Measurements from ENCODE around the gene SYT13.

DNA sequence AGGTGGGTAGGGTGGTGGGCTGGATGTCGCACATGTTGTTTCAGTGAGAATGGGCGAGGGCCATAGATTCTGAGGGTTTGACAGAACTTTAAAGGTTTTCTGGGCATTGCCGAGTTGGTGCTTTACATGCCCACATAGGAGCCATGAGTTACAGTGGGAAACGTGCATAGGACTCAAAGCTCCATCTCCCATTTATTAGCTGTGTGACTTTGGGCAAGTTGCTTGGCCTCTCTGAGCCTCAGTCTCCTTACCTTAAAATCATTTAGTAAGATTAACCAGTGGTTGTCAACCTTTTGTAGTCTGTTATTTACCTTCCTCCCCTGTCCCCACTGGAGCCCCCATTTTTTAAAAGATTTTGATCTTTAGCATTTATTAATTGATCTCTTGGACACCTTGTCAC lies 67.4 kb downstream of the SYT13 start:
- TF ChIP-seq, protein P1, sequence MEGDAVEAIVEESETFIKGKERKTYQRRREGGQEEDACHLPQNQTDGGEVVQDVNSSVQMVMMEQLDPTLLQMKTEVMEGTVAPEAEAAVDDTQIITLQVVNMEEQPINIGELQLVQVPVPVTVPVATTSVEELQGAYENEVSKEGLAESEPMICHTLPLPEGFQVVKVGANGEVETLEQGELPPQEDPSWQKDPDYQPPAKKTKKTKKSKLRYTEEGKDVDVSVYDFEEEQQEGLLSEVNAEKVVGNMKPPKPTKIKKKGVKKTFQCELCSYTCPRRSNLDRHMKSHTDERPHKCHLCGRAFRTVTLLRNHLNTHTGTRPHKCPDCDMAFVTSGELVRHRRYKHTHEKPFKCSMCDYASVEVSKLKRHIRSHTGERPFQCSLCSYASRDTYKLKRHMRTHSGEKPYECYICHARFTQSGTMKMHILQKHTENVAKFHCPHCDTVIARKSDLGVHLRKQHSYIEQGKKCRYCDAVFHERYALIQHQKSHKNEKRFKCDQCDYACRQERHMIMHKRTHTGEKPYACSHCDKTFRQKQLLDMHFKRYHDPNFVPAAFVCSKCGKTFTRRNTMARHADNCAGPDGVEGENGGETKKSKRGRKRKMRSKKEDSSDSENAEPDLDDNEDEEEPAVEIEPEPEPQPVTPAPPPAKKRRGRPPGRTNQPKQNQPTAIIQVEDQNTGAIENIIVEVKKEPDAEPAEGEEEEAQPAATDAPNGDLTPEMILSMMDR (conservative IDR thresholded peaks at IDR 0.05) = no peak
- no peak for TF ChIP-seq ZFX (IDR thresholded peaks at IDR 0.05)
